ENCODE data around the gene CTDSPL. TPM values are rescaled to one million over a fixed set of nuclear protein-coding genes. Genes with fewer than 3 reads are reported as not detected.
A peak's percentile ranks its signal among the peaks of the same experiment; 100 is the strongest.

The CTDSPL gene
- total and polyA plus RNA-seq, 2 donors from 2014 or later = 55.9 to 78.3 TPM

DNA sequence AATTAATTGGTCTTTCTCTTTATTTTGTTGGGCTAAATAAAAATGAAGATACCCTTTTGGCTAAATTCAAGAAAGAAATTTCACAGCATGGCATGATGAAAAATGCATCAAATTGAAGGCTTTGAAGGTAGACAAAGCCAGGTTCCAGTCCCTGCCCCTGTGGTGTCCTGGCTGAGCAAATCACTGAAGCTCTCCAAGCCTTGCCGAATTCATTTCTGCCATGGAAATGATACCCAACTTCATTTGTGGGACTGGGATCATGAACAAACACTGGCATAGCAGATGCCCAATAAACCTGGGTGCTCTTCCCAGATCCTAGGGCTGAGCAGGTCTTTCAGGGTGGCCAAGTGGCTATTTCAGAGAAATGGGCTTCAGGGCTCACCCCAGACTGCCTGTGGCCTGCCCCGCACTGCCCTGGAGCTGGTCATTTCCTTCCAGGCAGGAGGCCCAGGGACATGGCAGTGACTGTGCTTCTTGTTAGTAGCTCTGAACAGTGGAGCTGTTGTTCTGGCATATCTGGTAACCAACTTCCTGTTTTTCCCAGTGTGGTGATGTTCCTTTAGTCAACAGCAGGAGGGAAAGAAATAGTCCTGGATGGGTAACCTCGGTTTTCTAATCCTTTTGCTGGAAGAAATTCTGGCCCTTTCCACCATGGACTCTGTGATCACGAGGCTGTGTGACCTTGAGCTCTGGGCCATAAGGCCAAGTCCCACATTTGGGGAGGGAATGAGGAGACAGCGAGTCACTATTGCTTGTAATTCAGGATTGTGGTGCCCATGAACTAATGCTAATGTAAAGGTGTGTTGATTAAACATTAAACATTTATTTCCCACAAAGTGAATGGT is 47.6 kb downstream of the CTDSPL start:
- Histone ChIP-seq H3K27ac (ENCODE audit: low read depth in 2 of 2, low read length in 2 of 2) (peak overlapping the region; percentile 64 to 83), H3K36me3 (ENCODE audit: control insufficient read depth in 2 of 3, insufficient read depth in 3 of 3, low read length in 3 of 3) (peaks cover 0 to 2% (median 0%) of the 10 kb centered on the region in 3 donors), H3K4me1 (ENCODE audit: control insufficient read depth in 2 of 3, insufficient read depth in 2 of 3, low read depth in 1 of 3, low read length in 3 of 3) (peaks cover 6 to 59% (median 44%) of the 10 kb centered on the region in 3 donors), H3K27me3 (ENCODE audit: control insufficient read depth, insufficient read depth, low read length) (no peaks in the 10 kb centered on the region), H3K4me3 (ENCODE audit: low read length in 3 of 3) (no peak overlapping the region), H3K9me3 (ENCODE audit: control insufficient read depth in 2 of 3, insufficient read depth in 1 of 3, low read length in 3 of 3) (no peaks in the 10 kb centered on the region), H3K9ac (ENCODE audit: low read length in 3 of 3) (no peak overlapping the region)
- intact Hi-C loops (cut with DNase I) = no loop called here
- FAIRE-seq (no peak), DNase-seq (no peak)
- TF ChIP-seq, protein P1, sequence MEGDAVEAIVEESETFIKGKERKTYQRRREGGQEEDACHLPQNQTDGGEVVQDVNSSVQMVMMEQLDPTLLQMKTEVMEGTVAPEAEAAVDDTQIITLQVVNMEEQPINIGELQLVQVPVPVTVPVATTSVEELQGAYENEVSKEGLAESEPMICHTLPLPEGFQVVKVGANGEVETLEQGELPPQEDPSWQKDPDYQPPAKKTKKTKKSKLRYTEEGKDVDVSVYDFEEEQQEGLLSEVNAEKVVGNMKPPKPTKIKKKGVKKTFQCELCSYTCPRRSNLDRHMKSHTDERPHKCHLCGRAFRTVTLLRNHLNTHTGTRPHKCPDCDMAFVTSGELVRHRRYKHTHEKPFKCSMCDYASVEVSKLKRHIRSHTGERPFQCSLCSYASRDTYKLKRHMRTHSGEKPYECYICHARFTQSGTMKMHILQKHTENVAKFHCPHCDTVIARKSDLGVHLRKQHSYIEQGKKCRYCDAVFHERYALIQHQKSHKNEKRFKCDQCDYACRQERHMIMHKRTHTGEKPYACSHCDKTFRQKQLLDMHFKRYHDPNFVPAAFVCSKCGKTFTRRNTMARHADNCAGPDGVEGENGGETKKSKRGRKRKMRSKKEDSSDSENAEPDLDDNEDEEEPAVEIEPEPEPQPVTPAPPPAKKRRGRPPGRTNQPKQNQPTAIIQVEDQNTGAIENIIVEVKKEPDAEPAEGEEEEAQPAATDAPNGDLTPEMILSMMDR (IDR thresholded peaks at IDR 0.05; ENCODE audit: borderline replicate concordance, extremely low read depth, insufficient read depth) = no peak

DNA sequence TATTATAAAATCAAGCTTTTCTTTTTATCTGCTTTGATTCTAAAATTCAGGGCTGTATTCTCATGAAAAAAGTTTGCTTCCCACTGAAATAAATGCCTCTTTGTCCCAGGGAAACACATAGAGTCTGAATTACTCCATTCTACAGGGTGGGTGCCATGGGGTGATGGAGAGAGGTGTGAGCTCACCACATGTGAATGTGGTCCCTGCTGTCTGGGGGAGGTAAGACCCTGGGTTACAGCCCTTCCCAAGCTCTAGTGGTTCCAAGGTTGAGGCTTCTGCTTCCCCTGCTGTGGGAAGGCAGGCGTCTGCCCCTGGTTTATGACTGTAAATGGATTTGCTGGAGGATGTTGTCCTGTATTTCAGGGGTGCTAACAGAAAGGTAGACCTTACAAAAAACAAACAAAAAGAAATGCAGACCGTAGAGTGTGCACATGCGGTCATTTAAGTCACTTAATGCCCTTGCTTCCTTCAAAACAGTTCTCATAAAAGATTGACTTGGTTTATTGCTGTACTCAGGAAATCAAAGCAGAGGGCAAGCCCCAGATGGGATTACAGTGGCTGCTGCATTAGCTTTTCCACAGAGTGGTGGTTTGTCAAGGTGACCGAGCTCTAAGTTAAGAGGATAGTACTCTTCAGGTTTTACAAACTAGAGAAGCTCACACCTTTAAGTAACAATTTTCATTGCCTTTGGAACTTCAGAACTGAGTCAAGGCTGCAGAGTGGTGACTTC is 49.2 kb downstream of the CTDSPL start:
- Histone ChIP-seq H3K27ac (ENCODE audit: low read depth in 2 of 2, low read length in 2 of 2) (peak overlapping the region; percentile 62 to 81), H3K27me3 (ENCODE audit: control insufficient read depth, insufficient read depth, low read length) (no peaks in the 10 kb centered on the region), H3K4me3 (ENCODE audit: low read length in 3 of 3) (no peak overlapping the region), H3K4me1 (ENCODE audit: control insufficient read depth in 2 of 3, insufficient read depth in 2 of 3, low read depth in 1 of 3, low read length in 3 of 3) (peaks cover 4 to 45% (median 38%) of the 10 kb centered on the region in 3 donors), H3K36me3 (ENCODE audit: control insufficient read depth in 2 of 3, insufficient read depth in 3 of 3, low read length in 3 of 3) (peaks cover 0 to 2% (median 0%) of the 10 kb centered on the region in 3 donors), H3K9ac (ENCODE audit: low read length in 3 of 3) (peak overlapping the region in 1 of 3 donors; percentile 36), H3K9me3 (ENCODE audit: control insufficient read depth in 2 of 3, insufficient read depth in 1 of 3, low read length in 3 of 3) (no peaks in the 10 kb centered on the region)
- FAIRE-seq (no peak), DNase-seq (peak in 4 of 5 donors; percentile 70 to 90 (median 84))
- TF ChIP-seq, protein P1 (IDR thresholded peaks at IDR 0.05; ENCODE audit: borderline replicate concordance, extremely low read depth, insufficient read depth) = no peak
- intact Hi-C loops (cut with DNase I) = no loop called here

DNA sequence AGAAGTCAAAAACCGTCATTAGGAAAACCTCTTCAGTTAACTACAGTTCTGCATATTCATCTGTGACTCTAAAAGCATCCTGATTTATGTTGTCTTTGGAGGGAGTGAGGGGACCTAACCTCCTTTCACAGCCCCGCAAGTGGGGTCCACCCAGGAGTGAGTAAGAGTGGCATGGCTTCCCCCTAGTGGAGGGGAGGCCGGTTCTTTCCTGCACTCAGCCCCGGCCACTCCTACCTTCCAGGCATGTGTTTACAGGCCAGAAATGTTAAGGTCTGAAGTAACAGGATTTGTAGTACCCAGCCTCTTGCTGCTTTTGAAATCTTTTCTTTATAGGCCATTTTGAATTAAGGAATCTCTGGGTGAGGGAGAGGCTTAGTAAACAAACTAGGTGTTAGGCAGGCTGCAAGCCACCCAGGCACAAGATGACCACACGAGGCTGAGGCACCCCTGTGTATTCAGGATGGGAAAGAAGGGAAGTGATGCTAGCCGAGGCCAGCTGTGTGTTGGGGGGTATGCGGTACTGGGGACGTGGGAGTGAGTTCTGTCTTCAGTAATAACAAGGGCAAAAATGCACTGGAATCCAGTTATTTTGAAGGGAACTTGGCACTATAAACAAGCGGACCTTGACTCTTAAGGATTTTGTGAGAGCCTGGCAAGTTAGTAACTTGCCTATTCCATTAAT is 50.5 kb downstream of the CTDSPL start:
- intact Hi-C loops (cut with DNase I) = no loop called here
- Histone ChIP-seq H3K4me3 (ENCODE audit: low read length in 3 of 3) (no peak overlapping the region), H3K27ac (ENCODE audit: low read depth in 2 of 2, low read length in 2 of 2) (peak overlapping the region; percentile 62 to 81), H3K9me3 (ENCODE audit: control insufficient read depth in 2 of 3, insufficient read depth in 1 of 3, low read length in 3 of 3) (no peaks in the 10 kb centered on the region), H3K36me3 (ENCODE audit: control insufficient read depth in 2 of 3, insufficient read depth in 3 of 3, low read length in 3 of 3) (peaks cover 0 to 2% (median 0%) of the 10 kb centered on the region in 3 donors), H3K4me1 (ENCODE audit: control insufficient read depth in 2 of 3, insufficient read depth in 2 of 3, low read depth in 1 of 3, low read length in 3 of 3) (peaks cover 2 to 37% (median 25%) of the 10 kb centered on the region in 3 donors), H3K9ac (ENCODE audit: low read length in 3 of 3) (peak overlapping the region in 1 of 3 donors; percentile 1), H3K27me3 (ENCODE audit: control insufficient read depth, insufficient read depth, low read length) (no peaks in the 10 kb centered on the region)
- DNase-seq (peak in 2 of 5 donors; percentile 42 to 48), FAIRE-seq (no peak)
- TF ChIP-seq, protein P1 (IDR thresholded peaks at IDR 0.05; ENCODE audit: borderline replicate concordance, extremely low read depth, insufficient read depth) = no peak

Data from kidney (tissue), 14 donors.